Spleen (tissue), 11 donors: ENCODE measurements around the gene CD80. TPM values are rescaled to one million over a fixed set of nuclear protein-coding genes. Genes with fewer than 3 reads are reported as not detected.

Source experiments
- DNase-seq: peaks from one replicate; pipeline ENCODE4 v3.0.0-alpha.2; 2020
- H3K27ac ChIP-seq, 8 donors: fragments of 200-600 bp; sonication (generic) in 7 of 8; 1 replicate in 4 of 8; 2 replicates in 4 of 8; pipeline versions ENCODE4 v1.5.0 to v1.8.0; 2016 to 2021; ENCODE audit warnings: inconsistent platforms in 4 of 8, mild to moderate bottlenecking in 4 of 8, moderate library complexity in 1 of 8
- H3K27me3 ChIP-seq, 7 donors: fragments of 200-600 bp; sonication (generic) in 6 of 7; replicated peaks in 1 of 7; 1 replicate in 4 of 7; 2 replicates in 3 of 7; pipeline versions ENCODE4 v1.5.0 to v1.8.0; 2016 to 2021; ENCODE audit warnings: inconsistent platforms in 3 of 7, mild to moderate bottlenecking in 1 of 7
- H3K36me3 ChIP-seq, 6 donors: fragments of 200-600 bp; sonication (generic) in 5 of 6; 1 replicate in 4 of 6; 2 replicates in 2 of 6; pipeline versions ENCODE4 v1.5.0 to v1.8.0; 2016 to 2021; ENCODE audit warnings: inconsistent platforms in 2 of 6
- H3K4me1 ChIP-seq, 6 donors: fragments of 200-600 bp; sonication (generic) in 5 of 6; 1 replicate in 3 of 6; 2 replicates in 3 of 6; pipeline versions ENCODE4 v1.5.0 to v1.8.0; 2016 to 2021; ENCODE audit warnings: inconsistent platforms in 3 of 6
- H3K4me3 ChIP-seq, 8 donors: fragments of 200-600 bp; sonication (generic) in 7 of 8; 1 replicate in 4 of 8; 2 replicates in 4 of 8; pipeline versions ENCODE4 v1.5.0 to v1.8.0; 2016 to 2021; ENCODE audit warnings: inconsistent platforms in 4 of 8, mild to moderate bottlenecking in 4 of 8, moderate library complexity in 2 of 8
- H3K9me3 ChIP-seq, 8 donors: fragments of 200-600 bp; sonication (generic) in 7 of 8; 1 replicate in 4 of 8; 2 replicates in 4 of 8; pipeline versions ENCODE4 v1.5.0 to v1.8.0; 2016 to 2021; ENCODE audit warnings: inconsistent platforms in 4 of 8
- CTCF ChIP-seq, 11 experiments: fragments of 200-600 bp in 7 of 11; fragments of 450-650 bp in 4 of 11; sonication (generic) in 4 of 11; IDR thresholded peaks in 8 of 11; conservative IDR thresholded peaks in 3 of 11; 1 replicate in 7 of 11; 2 replicates in 4 of 11; pipeline versions ENCODE4 v1.4.0 to v1.8.0; 2016 to 2021; ENCODE audit warnings: antibody characterized with exemption in 11 of 11, inconsistent platforms in 4 of 11, mild to moderate bottlenecking in 1 of 11
- POLR2A ChIP-seq, 3 donors: fragments of 450-650 bp; IDR thresholded peaks; one replicate each; pipeline ENCODE4 v1.5.1; 2017; ENCODE audit warnings: antibody characterized with exemption in 3 of 3, mild to moderate bottlenecking in 1 of 3
- POLR2AphosphoS5 ChIP-seq, 3 donors: sonication (generic); formaldehyde crosslinking; IDR thresholded peaks; one replicate each; pipeline ENCODE4 v1.5.1; 2017; ENCODE audit warnings: antibody characterized with exemption in 3 of 3
- WGBS, 5 donors: extraction: QIAGEN DNeasy Blood & Tissue Kit in 3 of 5; methylation state at CpG; one replicate each; pipeline versions ENCODE4 v1.1.5 to v1.1.7; 2013 to 2018; 5-methylcytosine and 5-hydroxymethylcytosine counted together
- intact Hi-C: fragments of 100-400 bp; cut with DNase I; formaldehyde crosslinking; loops from one replicate; pipeline ENCODE4 v1.15.0; 2023; ENCODE audit warnings: low total_unique reads
- polyA plus RNA-seq, 3 donors: library from polyadenylated mRNA; stranded (reverse); fragments of 200-250 nt; gene quantifications; one replicate each; pipeline ENCODE4 v1.2.1, GENCODE V29; 2013
- total RNA-seq, 7 donors: library from RNA; depleted of rRNA in 3 of 7; stranded (reverse); fragments of >200 nt in 3 of 7; fragmentation: NEBNext Ultra II Directional in 4 of 7; extraction: Animal tissue kit (Norgen Biotek cat#: 25700) in 4 of 7; gene quantifications; one replicate each; pipeline versions ENCODE4 v1.1.0 to v1.2.1, GENCODE V29; 2016 to 2021
- donor health status: healthy with polysubstance abuse.
- donor health status: DM: no; HTN: no; CAD: no; lungs with moderate emphysema.
- donor health status: DM: no; HTN: no; CAD: no.
- donor health status: Bipolar disorder and iron deficiency.
- donor health status: healthy.
- donor health status: DM: no; HTN: no; CAD: no.
- donor health status: DM: yes; HTN: yes; CAD: no.

CD80 gene
- total and polyA plus RNA-seq, 10 donors: 1.5 to 33.0 (median 13.4) TPM

GRCh38 chr3:119492128-119492527 is 67.3 kb downstream of the CD80 start:
- DNase-seq: no peak
- intact Hi-C loops: no loop called here
- WGBS, 5 donors: 89 to 97% (median 95%) methylated on average over 2 of the region's 2 CpGs
- no peak overlapping the region for H3K4me3 ChIP-seq
- H3K27ac ChIP-seq: no peak overlapping the region
- no peaks in the 10 kb centered on the region for H3K9me3 ChIP-seq
- peaks cover 0 to 3% (median under 1%) of the 10 kb centered on the region in 6 donors for H3K4me1 ChIP-seq
- TF ChIP-seq POLR2A (IDR thresholded peaks at IDR 0.05) (no peak), POLR2AphosphoS5 (IDR thresholded peaks at IDR 0.05) (no peak), CTCF (IDR thresholded peaks at IDR 0.05 in 8 of 11, conservative IDR thresholded peaks at IDR 0.05 in 3 of 11) (no peak)
- H3K27me3 ChIP-seq: no peaks in the 10 kb centered on the region
- H3K36me3 ChIP-seq: peaks cover 0 to 57% (median 18%) of the 10 kb centered on the region in 6 donors

- Histone ChIP-seq H3K4me3 (no peak overlapping the region), H3K4me1 (no peaks in the 10 kb centered on the region), H3K36me3 (peaks cover 3 to 77% (median 37%) of the 10 kb centered on the region in 6 donors), H3K27me3 (no peaks in the 10 kb centered on the region), H3K27ac (no peak overlapping the region), H3K9me3 (no peaks in the 10 kb centered on the region)
- DNase-seq: no peak
- 87 to 97% (median 95%) methylated on average over 2 of the region's 2 CpGs for WGBS, 5 donors
- intact Hi-C loops: no loop called here
- no peak for TF ChIP-seq POLR2AphosphoS5 (IDR thresholded peaks at IDR 0.05)
Measured at GRCh38 chr3:119490153-119490552, 69.3 kb downstream of the CD80 start.

GRCh38 chr3:119485563-119485962 is 73.9 kb downstream of the CD80 start:
- H3K4me1 ChIP-seq: no peaks in the 10 kb centered on the region
- H3K9me3 ChIP-seq: no peaks in the 10 kb centered on the region
- intact Hi-C loops: no loop called here
- H3K4me3 ChIP-seq: no peak overlapping the region
- no peaks in the 10 kb centered on the region for H3K27me3 ChIP-seq
- WGBS, 5 donors: 94 to 100% (median 96%) methylated on average over 2 of the region's 2 CpGs
- no peak overlapping the region for H3K27ac ChIP-seq
- no peak for DNase-seq
- H3K36me3 ChIP-seq: peaks cover 7 to 100% (median 55%) of the 10 kb centered on the region in 6 donors
- no peak for TF ChIP-seq POLR2A (IDR thresholded peaks at IDR 0.05)

GRCh38 chr3:119483101-119483500 is 76.3 kb downstream of the CD80 start:
- no peak for DNase-seq
- H3K9me3 ChIP-seq: no peaks in the 10 kb centered on the region

GRCh38 chr3:119481079-119481478 is 78.3 kb downstream of the CD80 start:
- H3K36me3 ChIP-seq: peaks cover 3 to 100% (median 61%) of the 10 kb centered on the region in 6 donors
- WGBS, 5 donors: 94 to 97% (median 95%) methylated on average over 2 of the region's 2 CpGs

More at GRCh38 chr3:119483101-119483500, 76.3 kb downstream of the CD80 start:
- 82 to 93% (median 88%) methylated on average over 1 of the region's 1 CpG for WGBS, 5 donors
- no peak for TF ChIP-seq POLR2A (IDR thresholded peaks at IDR 0.05)
- no peak for TF ChIP-seq CTCF (IDR thresholded peaks at IDR 0.05 in 8 of 11, conservative IDR thresholded peaks at IDR 0.05 in 3 of 11)
- Histone ChIP-seq H3K27ac (no peak overlapping the region), H3K27me3 (no peaks in the 10 kb centered on the region), H3K36me3 (peaks cover 7 to 100% (median 61%) of the 10 kb centered on the region in 6 donors), H3K4me3 (no peak overlapping the region), H3K4me1 (no peaks in the 10 kb centered on the region)
- intact Hi-C loops: no loop called here

More at GRCh38 chr3:119481079-119481478, 78.3 kb downstream of the CD80 start:
- Histone ChIP-seq H3K27ac (no peak overlapping the region), H3K4me1 (no peaks in the 10 kb centered on the region), H3K27me3 (no peaks in the 10 kb centered on the region), H3K4me3 (no peak overlapping the region), H3K9me3 (no peaks in the 10 kb centered on the region)
- intact Hi-C loops: no loop called here
- TF ChIP-seq POLR2A (IDR thresholded peaks at IDR 0.05) (no peak), CTCF (IDR thresholded peaks at IDR 0.05 in 8 of 11, conservative IDR thresholded peaks at IDR 0.05 in 3 of 11) (no peak), POLR2AphosphoS5 (IDR thresholded peaks at IDR 0.05) (no peak)
- DNase-seq: no peak

Other genes with a start within 250 kb of the CD80 start
- 10 to 100 TPM; 36.0 to 80.5 (median 42.3) TPM for gene TMEM39A, start 96.0 kb downstream of the CD80 start, total RNA-seq
- 1 to 10 TPM; 4.9 to 5.9 (median 5.4) TPM for gene TMEM39A, start 96.0 kb downstream of the CD80 start, polyA plus RNA-seq
- gene POGLUT1, start 90.7 kb downstream of the CD80 start, total RNA-seq: 10 to 100 TPM; 15.3 to 26.0 (median 24.3) TPM
- 10 to 100 TPM; 11.1 to 17.0 (median 12.6) TPM for gene POGLUT1, start 90.7 kb downstream of the CD80 start, polyA plus RNA-seq
- 10 to 100 TPM; 33.0 to 85.7 (median 67.4) TPM for gene TIMMDC1, start 61.1 kb downstream of the CD80 start, total RNA-seq
- gene TIMMDC1, start 61.1 kb downstream of the CD80 start, polyA plus RNA-seq: 10 to 100 TPM; 57.1 to 77.8 (median 75.4) TPM
- 10 to 100 TPM; 16.1 to 29.2 (median 24.3) TPM for gene ADPRH, start 19.9 kb upstream of the CD80 start, total RNA-seq
- gene ADPRH, start 19.9 kb upstream of the CD80 start, polyA plus RNA-seq: 10 to 100 TPM in 2 of 3 donors, 1 to 10 TPM in 1; 7.1 to 14.4 (median 10.3) TPM
- 1 to 10 TPM in 3 of 7 donors, under 1 TPM in 3, not detected in 1; 0.27 to 6.8 (median 1.0) TPM for gene PLA1A, start 38.3 kb upstream of the CD80 start, total RNA-seq
- gene PLA1A, start 38.3 kb upstream of the CD80 start, polyA plus RNA-seq: under 1 TPM; 0.44 to 0.80 (median 0.61) TPM
- gene POPDC2, start 101.0 kb upstream of the CD80 start, total RNA-seq: 1 to 10 TPM; 4.8 to 9.8 (median 6.9) TPM
- 1 to 10 TPM; 3.1 to 8.3 (median 7.0) TPM for gene POPDC2, start 101.0 kb upstream of the CD80 start, polyA plus RNA-seq
- gene COX17, start 117.8 kb upstream of the CD80 start, total RNA-seq: 10 to 100 TPM; 30.4 to 58.5 (median 38.4) TPM
- gene COX17, start 117.8 kb upstream of the CD80 start, polyA plus RNA-seq: 100 to 1,000 TPM in 2 of 3 donors, 10 to 100 TPM in 1; 97.4 to 136 (median 115) TPM
- 100 to 1,000 TPM in 1 of 7 donors, 10 to 100 TPM in 6; 30.2 to 141 (median 68.2) TPM for gene CFAP91, start 143.4 kb upstream of the CD80 start, total RNA-seq
- 10 to 100 TPM; 11.0 to 33.7 (median 24.2) TPM for gene CFAP91, start 143.4 kb upstream of the CD80 start, polyA plus RNA-seq
- gene NR1I2, start 222.5 kb upstream of the CD80 start, total RNA-seq: 1 to 10 TPM in 2 of 7 donors, under 1 TPM in 4, not detected in 1; 0.42 to 1.1 (median 0.65) TPM
- under 1 TPM; 0.26 to 0.64 (median 0.37) TPM for gene NR1I2, start 222.5 kb upstream of the CD80 start, polyA plus RNA-seq